Cardiac septum (tissue), 1 donor: ENCODE measurements around the gene PCK1. TPM values are rescaled to one million over a fixed set of nuclear protein-coding genes. Genes with fewer than 3 reads are reported as not detected.
"Not testable (repeated sequence)": the region's sequence is repeated elsewhere in the genome, so short reads cannot be mapped to it uniquely, and the experiment has no call there.

Source experiments
- DNase-seq: peaks from one replicate; pipeline ENCODE4 v3.0.0-alpha.2; 2020; ENCODE audit warnings: low spot score
- intact Hi-C: fragments of 100-400 bp; cut with DNase I; formaldehyde crosslinking; loops from one replicate; pipeline ENCODE4 v1.14.0; 2022
- long read RNA-seq: library from polyadenylated mRNA; unstranded; transcript quantifications from one replicate; pipeline ENCODE4 v2.0.0, GENCODE V29; 2021
- total RNA-seq: library from RNA; stranded (reverse); fragmentation: NEBNext Ultra II Directional; extraction: Animal tissue kit (Norgen Biotek cat#: 25700); gene quantifications from one replicate; pipeline ENCODE4 v1.2.1, GENCODE V29; 2021
- donor health status: DM: no; HTN: no; CAD: no.

Gene PCK1
- 0.48 TPM for total RNA-seq
- long read RNA-seq = 0 reads

- intact Hi-C loops = no loop called here
- no peak for DNase-seq
Observed at GRCh38 chr20:57560554-57561355, at the start of gene PCK1. TSS of gene PCK1 (plus strand) at chr20:57561110. CDS start at chr20:57561412, 302 bp downstream.

GRCh38 chr20:57511709-57512108, 49.2 kb upstream of the PCK1 start:
- DNase-seq, intact Hi-C loops: not testable (repeated sequence)

DNA sequence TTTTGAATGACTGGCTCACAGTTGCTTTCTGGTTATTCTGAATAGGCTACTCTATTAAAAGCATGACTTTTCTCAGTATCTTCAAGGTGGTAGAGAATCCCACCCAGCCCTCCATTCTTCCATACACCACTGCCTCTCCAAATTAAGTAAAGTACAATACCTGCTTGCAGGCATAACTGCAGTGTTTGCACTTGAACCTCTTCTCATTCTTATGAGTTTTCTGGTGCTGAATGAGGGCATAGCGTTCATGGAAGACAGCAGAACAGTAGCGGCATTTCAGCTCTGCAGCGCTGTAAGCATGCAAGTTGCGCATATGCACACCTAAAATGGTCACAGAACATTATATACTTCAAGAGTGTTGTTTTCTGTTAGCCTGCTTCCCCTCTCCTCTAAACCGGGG, 48.5 kb upstream of the PCK1 start:
- intact Hi-C loops = no loop called here
- DNase-seq = no peak

DNA sequence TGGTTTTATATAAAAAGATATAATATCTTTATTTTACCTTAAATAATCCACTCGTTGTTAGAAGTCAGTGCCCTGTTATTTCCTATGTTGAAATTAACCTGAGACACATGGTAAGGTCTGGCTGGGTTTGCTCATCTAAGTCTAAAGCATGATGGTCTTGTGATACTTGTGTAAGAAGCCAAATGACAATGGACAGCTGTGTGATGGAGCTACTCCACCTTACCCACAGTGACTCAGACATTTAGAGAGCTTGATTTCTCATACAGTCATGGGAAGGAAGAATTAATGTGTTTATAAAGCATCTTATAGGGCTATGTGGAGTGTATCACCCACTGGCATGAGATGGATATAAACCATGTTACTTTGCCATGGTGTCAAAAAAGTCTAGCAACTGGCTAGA, 47.7 kb upstream of the PCK1 start:
- intact Hi-C loops = no loop called here
- no peak for DNase-seq

GRCh38 chr20:57514273-57514751, 46.6 kb upstream of the PCK1 start:
- intact Hi-C loops = loop anchor here (1.0 to 2.0 kb wide), 2 partner anchors 80 to 696 kb away; no protein-coding TSS in a partner anchor
- peak; percentile 77 for DNase-seq

DNA sequence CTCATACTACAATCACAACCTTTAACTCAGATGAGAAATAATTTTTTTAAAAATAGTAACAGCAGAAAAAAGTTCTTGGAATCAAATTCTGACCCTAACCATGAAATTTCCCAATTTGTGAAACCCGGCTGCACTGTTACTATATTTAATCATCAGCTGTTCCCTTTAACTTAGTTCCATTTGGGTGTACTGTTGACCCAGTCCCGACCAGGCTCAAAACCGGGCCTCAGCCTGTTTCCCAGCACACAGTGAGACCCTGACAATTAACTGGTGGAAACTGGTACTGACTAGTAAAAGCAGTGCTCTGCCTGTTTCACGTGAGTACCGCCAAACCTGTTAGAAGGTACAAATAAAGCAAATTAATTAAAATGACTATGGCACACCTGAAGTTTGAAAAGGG, 43.0 kb upstream of the PCK1 start:
- intact Hi-C loops = no loop called here
- DNase-seq = no peak

GRCh38 chr20:57522380-57523140, 38.4 kb upstream of the PCK1 start:
- intact Hi-C loops = no loop called here

DNA sequence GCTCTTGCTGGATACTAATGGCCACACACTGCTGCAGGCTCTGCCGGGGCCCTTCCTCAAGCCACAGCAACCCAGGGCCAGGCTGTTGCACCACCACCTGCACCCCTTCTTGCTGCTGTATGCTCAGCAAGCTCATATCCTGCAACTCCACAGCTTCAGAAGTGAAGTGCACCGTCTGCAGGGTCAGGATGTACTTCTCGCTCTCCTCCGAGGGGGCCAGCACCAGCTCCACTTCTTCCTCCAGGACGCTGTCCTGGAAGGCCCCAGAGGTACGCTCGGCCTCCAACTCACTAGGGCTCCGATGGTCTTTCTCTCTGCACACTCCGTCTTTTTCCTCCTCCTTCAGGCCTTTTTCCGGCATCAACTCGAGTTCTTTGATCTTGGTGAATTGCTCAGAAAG, 37.1 kb upstream of the PCK1 start:
- intact Hi-C loops = no loop called here
- DNase-seq = no peak

More at GRCh38 chr20:57522380-57523140, 38.4 kb upstream of the PCK1 start:
- no peak for DNase-seq

DNA sequence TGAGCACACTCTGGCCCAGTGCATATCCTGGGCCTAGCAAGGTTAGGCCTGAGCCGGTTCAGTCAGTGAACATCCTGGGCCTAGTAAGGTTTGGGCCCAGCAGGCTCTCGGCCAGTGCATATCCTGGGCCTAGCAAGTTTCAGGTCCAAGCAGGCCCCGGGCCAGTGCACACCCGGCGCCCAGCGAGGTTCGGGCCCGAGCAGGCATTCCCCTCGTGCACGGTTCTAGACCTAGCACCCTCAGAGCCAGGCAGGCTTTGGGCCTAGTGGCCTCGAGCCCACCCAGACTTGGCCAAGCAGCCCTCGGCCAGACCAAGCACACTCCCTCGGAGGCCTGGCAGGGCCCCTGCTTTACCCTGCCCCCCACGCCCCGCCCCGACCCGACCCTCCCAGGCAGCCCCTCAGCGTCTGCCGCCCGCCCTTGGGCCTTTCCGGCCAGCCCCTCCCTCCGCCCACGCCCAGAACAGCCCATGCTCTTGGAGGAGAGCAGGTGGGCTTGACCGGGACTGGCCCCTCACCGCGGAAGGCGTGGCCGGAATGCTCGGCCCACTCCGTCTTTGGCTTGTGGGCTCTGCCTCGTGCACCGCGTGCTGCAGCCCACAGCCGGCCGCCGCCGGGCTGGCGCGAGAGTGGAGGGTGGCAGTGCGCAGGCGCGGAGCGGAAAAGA, 36.3 kb upstream of the PCK1 start, which contains the start of gene CTCFL:
TSS of gene CTCFL (minus strand) at position 630 of the 666 bp plus-strand sequence. CDS start 935 bp downstream, outside the sequence.
- intact Hi-C loops = no loop called here

DNA sequence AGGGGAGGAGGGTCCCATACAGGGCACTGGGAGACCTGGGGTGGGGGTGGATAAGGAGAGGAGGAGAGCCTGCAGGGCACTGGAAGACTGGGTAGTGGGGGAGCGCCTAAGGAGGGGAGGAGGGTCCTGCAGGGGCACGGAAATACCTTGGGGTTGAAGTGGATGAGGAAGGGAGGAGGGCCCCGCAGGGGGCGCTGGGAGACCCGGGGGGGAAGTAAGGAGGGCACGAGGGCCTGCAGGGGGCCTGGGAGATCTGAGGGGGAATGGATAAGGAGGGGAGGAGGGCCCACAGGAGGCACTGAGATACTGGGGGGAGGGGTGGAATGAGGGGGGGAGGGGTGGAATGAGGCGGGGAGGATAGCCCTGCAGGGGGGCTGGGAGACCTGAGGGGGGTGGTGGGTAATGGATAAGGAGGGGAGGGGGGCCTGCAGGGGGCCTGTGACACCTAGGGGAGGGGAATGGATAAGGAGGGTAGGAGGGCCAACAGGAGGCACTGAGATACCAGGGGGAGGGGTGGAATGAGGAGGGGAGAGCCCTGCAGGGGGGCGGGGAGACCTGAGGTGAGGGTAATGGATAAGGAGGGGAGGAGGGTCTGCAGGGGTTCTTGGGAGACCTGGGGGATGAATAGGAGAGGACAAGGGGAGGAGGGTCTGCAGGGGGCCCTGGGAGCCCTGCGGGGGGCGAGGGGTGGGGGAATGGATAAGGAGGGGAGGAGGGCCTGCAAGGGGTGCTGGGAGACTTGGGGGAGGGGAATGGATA, 35.4 kb upstream of the PCK1 start:
- intact Hi-C loops = no loop called here
- no peak for DNase-seq

More for the DNA sequence above, 36.3 kb upstream of the PCK1 start, which contains the start of gene CTCFL:
- DNase-seq = no peak

- DNase-seq = no peak
- intact Hi-C loops = no loop called here
Observed at GRCh38 chr20:57526087-57526884, 34.6 kb upstream of the PCK1 start.

DNA sequence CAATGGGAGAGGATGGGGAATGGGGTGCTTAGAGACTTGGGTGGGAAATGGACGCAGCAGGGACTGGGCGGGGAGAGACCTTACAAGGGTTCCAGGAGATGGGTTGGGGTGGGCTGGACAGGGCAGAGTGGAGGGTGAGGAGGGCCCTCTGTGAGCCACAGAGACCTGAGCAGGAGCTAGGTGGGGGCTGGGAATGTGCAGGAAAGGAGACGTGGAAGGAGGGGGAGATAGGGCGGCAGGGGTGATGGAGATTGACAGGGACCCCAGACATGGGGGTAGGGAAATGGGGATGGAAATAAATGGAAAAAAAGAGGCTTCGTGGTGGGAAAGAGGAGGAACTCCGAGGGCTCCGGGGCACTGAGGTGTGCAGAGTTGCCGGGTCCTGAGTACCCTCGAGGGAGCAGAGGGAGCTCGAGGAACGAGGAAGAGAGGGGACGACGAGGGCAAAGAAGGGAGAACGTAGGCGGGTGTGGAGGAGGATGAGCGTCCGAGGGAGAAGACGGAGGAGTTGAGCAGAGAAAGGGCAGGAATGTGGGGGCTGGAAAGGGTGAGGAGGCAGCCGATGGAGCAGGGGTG, 33.9 kb upstream of the PCK1 start:
- intact Hi-C loops = no loop called here

GRCh38 chr20:57527728-57528127, 33.2 kb upstream of the PCK1 start:
- intact Hi-C loops = no loop called here
- DNase-seq = no peak

More for the DNA sequence above, 33.9 kb upstream of the PCK1 start:
- no peak for DNase-seq

- intact Hi-C loops = no loop called here
- DNase-seq = no peak
Observed at GRCh38 chr20:57528148-57528547, 32.8 kb upstream of the PCK1 start.

DNA sequence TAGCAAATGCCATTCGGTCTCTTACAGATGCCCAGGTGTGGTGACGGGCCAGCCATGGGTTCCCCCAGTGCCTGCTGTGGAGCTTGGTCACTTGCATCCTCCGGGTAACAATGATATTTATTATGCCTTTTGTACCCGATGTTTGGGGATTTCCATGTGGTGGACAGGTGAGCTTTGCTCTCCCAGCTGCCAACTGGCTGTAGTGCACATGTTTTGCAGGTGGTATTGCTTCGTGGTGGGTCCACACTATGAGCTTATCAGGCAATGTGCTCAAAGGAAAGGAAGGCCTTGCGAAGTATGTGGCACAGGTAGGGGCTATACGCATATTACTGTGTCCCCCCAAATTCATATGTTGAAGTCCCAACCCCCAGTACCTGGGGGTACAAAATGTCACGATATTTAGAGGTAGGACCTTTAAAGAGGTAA, 31.7 kb upstream of the PCK1 start:
- intact Hi-C loops = no loop called here
- no peak for DNase-seq

- intact Hi-C loops = no loop called here
- no peak for DNase-seq
Observed at GRCh38 chr20:57529810-57530209, 31.1 kb upstream of the PCK1 start.

GRCh38 chr20:57530327-57530981, 30.5 kb upstream of the PCK1 start:
- DNase-seq = no peak
- intact Hi-C loops = no loop called here

- intact Hi-C loops = no loop called here
- DNase-seq = no peak
Observed at GRCh38 chr20:57532104-57532503, 28.8 kb upstream of the PCK1 start.
